ENCODE results near the gene RPRD2. TPM values are rescaled to one million over a fixed set of nuclear protein-coding genes. Genes with fewer than 3 reads are reported as not detected.

RPRD2 gene
- total and polyA plus RNA-seq, 2 of the 4 experiments (the other 2 are of a cell fraction), result 3.9 to 11.6 TPM

DNA sequence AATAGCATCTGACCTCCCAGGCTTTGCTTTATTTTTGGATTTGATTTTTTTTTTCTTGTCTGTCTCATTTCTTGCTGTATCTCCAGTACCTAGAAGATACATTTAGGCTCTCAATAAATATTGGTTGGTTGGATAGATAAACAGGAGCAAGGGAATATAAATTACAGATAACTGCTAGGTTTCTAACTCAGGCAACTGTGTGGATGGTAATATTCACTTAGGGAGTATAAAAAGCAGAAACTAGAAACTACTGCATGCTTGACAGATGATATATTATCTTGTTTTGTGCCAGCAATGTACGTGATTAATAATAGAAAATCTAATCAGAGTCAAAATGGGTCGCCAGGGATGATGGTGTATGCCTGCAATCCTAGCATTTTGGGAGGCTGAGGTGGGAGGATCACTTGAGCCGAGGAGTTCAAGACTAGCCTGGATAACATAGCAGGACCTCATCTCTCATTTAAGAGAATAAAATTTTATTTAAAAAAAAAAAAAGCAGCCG, 92.2 kb downstream of the RPRD2 start:
- CTCF ChIA-PET, result no interaction called here
- no peaks in the 10 kb centered on the region for H3K4me1 ChIP-seq (ENCODE audit: control insufficient read depth, insufficient read depth, low read length)
- ATAC-seq (ENCODE audit: low read depth) (no peak), DNase-seq (no peak)
- H3K4me3 ChIP-seq (ENCODE audit: insufficient read depth, low read depth, low read length), result no peak overlapping the region
- no peaks in the 10 kb centered on the region for H3K9me1 ChIP-seq (ENCODE audit: insufficient read depth, low read length)
- dilution Hi-C loops (cut with HindIII; ENCODE audit: low sequenced_read_pairs, unreplicated experiment), result no loop called here
- peaks cover 2 to 4% of the 10 kb centered on the region in 2 experiments; a peak in 2 of 4 replicates for H3K79me1 ChIP-seq (ENCODE audit: low read depth in 1 of 2, low read length in 2 of 2)
- in situ Hi-C loops (cut with MboI; ENCODE audit: low sequenced_read_pairs), result no loop called here
- no peak overlapping the region for H3K9ac ChIP-seq (ENCODE audit: low read depth, low read length)
- no peak overlapping the region for H3K18ac ChIP-seq (ENCODE audit: low read depth, low read length)
- intact Hi-C loops (cut with micrococcal nuclease), result no loop called here
- no peak overlapping the region for H3K23ac ChIP-seq (ENCODE audit: low read depth, low read length)
- no peak overlapping the region for H2BK15ac ChIP-seq (ENCODE audit: low read depth, low read length)
- no peaks in the 10 kb centered on the region for H3K27me3 ChIP-seq (ENCODE audit: control insufficient read depth, insufficient read depth, low read length)
- POLR2A ChIA-PET (ENCODE audit: unreplicated experiment), result no interaction called here
- H3K4ac ChIP-seq (ENCODE audit: low read depth, low read length), result no peak overlapping the region
- peaks cover 21% of the 10 kb centered on the region for H3K36me3 ChIP-seq (ENCODE audit: control insufficient read depth, insufficient read depth, low read length)
- no peak overlapping the region for H2BK120ac ChIP-seq (ENCODE audit: low read depth, low read length)
- no peak overlapping the region for H2BK5ac ChIP-seq (ENCODE audit: low read depth, low read length, poor library complexity, severe bottlenecking)
- no peak overlapping the region for H2AK9ac ChIP-seq (replicated peaks; ENCODE audit: low read depth, low read length, poor library complexity)
- no peaks in the 10 kb centered on the region for H4K20me1 ChIP-seq (ENCODE audit: insufficient read depth, low read length)
- no peak overlapping the region for H3K27ac ChIP-seq (ENCODE audit: insufficient read depth, low read length)
- H4K91ac ChIP-seq (ENCODE audit: insufficient read depth, low read depth, low read length), result no peak overlapping the region
- H2BK20ac ChIP-seq (ENCODE audit: low read depth, low read length), result no peak overlapping the region
- BruUV-seq (replicated peaks), result no TSS peak
- H2AFZ ChIP-seq (replicated peaks; ENCODE audit: low read length, poor library complexity), result no peak overlapping the region
- WGBS, 2 experiments (ENCODE audit: extremely low coverage in 2 of 2, insufficient read length in 1 of 2), result no CpG with 5 or more reads among the region's 4 CpGs
- H3K4me2 ChIP-seq (ENCODE audit: low read depth, low read length), result no peak overlapping the region
- no peak overlapping the region for H3K56ac ChIP-seq (ENCODE audit: extremely low read depth, insufficient read depth, low read length)
- no peak overlapping the region for H4K5ac ChIP-seq (ENCODE audit: low read depth, low read length)
- H2AK5ac ChIP-seq (ENCODE audit: low read depth, low read length), result no peak overlapping the region
- H4K8ac ChIP-seq (ENCODE audit: low read depth in 2 of 2, low read length in 2 of 2), result no peak overlapping the region
- H3K14ac ChIP-seq (replicated peaks; ENCODE audit: low read depth, low read length), result no peak overlapping the region
- no peaks in the 10 kb centered on the region for H3K9me3 ChIP-seq (ENCODE audit: control insufficient read depth, insufficient read depth, low read length)
- no peak for TF ChIP-seq BHLHE40 (IDR thresholded peaks at IDR 0.05; ENCODE audit: low read depth, low read length)
- no peak for TF ChIP-seq SMC3 (IDR thresholded peaks at IDR 0.05; ENCODE audit: low read depth, low read length)
- TF ChIP-seq, protein P1, sequence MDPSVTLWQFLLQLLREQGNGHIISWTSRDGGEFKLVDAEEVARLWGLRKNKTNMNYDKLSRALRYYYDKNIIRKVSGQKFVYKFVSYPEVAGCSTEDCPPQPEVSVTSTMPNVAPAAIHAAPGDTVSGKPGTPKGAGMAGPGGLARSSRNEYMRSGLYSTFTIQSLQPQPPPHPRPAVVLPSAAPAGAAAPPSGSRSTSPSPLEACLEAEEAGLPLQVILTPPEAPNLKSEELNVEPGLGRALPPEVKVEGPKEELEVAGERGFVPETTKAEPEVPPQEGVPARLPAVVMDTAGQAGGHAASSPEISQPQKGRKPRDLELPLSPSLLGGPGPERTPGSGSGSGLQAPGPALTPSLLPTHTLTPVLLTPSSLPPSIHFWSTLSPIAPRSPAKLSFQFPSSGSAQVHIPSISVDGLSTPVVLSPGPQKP (IDR thresholded peaks at IDR 0.05; ENCODE audit: borderline replicate concordance, low read depth, low read length), result no peak
- TF ChIP-seq, protein P2, sequence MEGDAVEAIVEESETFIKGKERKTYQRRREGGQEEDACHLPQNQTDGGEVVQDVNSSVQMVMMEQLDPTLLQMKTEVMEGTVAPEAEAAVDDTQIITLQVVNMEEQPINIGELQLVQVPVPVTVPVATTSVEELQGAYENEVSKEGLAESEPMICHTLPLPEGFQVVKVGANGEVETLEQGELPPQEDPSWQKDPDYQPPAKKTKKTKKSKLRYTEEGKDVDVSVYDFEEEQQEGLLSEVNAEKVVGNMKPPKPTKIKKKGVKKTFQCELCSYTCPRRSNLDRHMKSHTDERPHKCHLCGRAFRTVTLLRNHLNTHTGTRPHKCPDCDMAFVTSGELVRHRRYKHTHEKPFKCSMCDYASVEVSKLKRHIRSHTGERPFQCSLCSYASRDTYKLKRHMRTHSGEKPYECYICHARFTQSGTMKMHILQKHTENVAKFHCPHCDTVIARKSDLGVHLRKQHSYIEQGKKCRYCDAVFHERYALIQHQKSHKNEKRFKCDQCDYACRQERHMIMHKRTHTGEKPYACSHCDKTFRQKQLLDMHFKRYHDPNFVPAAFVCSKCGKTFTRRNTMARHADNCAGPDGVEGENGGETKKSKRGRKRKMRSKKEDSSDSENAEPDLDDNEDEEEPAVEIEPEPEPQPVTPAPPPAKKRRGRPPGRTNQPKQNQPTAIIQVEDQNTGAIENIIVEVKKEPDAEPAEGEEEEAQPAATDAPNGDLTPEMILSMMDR (conservative IDR thresholded peaks at IDR 0.05; ENCODE audit: low read depth, low read length), result no peak
- TF ChIP-seq MAFK (IDR thresholded peaks at IDR 0.05; ENCODE audit: low read depth, low read length), result no peak
- TF ChIP-seq RAD21 (IDR thresholded peaks at IDR 0.05; ENCODE audit: low read length), result no peak
- no peak for TF ChIP-seq MXI1 (IDR thresholded peaks at IDR 0.05; ENCODE audit: borderline replicate concordance, low read depth, low read length)
- no peak for TF ChIP-seq CHD1 (IDR thresholded peaks at IDR 0.05; ENCODE audit: low read depth, low read length)
- TF ChIP-seq USF2 (IDR thresholded peaks at IDR 0.05; ENCODE audit: low read depth, low read length), result no peak
- TF ChIP-seq POLR2A (IDR thresholded peaks at IDR 0.05; ENCODE audit: low read depth, low read length), result no peak
- no peak for TF ChIP-seq NFE2L2 (IDR thresholded peaks at IDR 0.05; ENCODE audit: low read depth, low read length)

Data from IMR-90 (cell line).